ENCODE results near the gene ECPAS.

DNA sequence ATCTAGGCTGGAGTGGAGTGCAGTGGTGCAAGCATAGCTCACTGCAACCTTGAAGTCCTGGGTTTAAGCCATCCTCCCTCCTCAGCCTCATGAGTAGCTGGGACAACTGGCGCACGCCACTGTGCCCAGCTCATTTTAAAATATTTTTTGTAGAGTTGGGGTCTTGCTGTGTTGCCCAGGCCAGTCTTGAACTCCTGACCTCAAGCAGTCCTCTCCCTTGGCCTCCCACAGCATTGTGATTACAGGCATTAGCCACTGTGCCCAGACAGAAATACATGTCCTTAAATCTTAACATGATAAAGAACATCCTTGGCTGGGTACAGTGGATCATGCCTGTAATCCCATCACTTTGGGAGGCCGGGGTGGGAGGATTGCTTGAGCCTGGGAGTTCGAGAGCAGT, 47.5 kb upstream of the ECPAS start:
- TF ChIP-seq POLR2AphosphoS5 (IDR thresholded peaks at IDR 0.05; ENCODE audit: low read depth, low read length) (no peak), TAF1 (IDR thresholded peaks at IDR 0.05; ENCODE audit: borderline replicate concordance, insufficient read depth, low read length) (no peak)
- TF ChIP-seq, protein P1, sequence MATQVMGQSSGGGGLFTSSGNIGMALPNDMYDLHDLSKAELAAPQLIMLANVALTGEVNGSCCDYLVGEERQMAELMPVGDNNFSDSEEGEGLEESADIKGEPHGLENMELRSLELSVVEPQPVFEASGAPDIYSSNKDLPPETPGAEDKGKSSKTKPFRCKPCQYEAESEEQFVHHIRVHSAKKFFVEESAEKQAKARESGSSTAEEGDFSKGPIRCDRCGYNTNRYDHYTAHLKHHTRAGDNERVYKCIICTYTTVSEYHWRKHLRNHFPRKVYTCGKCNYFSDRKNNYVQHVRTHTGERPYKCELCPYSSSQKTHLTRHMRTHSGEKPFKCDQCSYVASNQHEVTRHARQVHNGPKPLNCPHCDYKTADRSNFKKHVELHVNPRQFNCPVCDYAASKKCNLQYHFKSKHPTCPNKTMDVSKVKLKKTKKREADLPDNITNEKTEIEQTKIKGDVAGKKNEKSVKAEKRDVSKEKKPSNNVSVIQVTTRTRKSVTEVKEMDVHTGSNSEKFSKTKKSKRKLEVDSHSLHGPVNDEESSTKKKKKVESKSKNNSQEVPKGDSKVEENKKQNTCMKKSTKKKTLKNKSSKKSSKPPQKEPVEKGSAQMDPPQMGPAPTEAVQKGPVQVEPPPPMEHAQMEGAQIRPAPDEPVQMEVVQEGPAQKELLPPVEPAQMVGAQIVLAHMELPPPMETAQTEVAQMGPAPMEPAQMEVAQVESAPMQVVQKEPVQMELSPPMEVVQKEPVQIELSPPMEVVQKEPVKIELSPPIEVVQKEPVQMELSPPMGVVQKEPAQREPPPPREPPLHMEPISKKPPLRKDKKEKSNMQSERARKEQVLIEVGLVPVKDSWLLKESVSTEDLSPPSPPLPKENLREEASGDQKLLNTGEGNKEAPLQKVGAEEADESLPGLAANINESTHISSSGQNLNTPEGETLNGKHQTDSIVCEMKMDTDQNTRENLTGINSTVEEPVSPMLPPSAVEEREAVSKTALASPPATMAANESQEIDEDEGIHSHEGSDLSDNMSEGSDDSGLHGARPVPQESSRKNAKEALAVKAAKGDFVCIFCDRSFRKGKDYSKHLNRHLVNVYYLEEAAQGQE (IDR thresholded peaks at IDR 0.05; ENCODE audit: insufficient read depth in 1 of 2, low read depth in 2 of 2, low read length in 2 of 2): no peak
